GM18870 (cell line): ENCODE data around the gene IGFL2.
"Not testable (repeated sequence)": the region's sequence is repeated elsewhere in the genome, so short reads cannot be mapped to it uniquely, and the experiment has no call there.

Experiments
- ATAC-seq: cut with Tn5 transposase; IDR thresholded peaks from one replicate; pipeline ENCODE4 v1.9.1; 2021; ENCODE audit warnings: moderate library complexity; ENCODE audit not compliant: unreplicated experiment

Gene IGFL2

GRCh38 chr19:46186717-46187101 is 38.7 kb downstream of the IGFL2 start:
- no peak for ATAC-seq

DNA sequence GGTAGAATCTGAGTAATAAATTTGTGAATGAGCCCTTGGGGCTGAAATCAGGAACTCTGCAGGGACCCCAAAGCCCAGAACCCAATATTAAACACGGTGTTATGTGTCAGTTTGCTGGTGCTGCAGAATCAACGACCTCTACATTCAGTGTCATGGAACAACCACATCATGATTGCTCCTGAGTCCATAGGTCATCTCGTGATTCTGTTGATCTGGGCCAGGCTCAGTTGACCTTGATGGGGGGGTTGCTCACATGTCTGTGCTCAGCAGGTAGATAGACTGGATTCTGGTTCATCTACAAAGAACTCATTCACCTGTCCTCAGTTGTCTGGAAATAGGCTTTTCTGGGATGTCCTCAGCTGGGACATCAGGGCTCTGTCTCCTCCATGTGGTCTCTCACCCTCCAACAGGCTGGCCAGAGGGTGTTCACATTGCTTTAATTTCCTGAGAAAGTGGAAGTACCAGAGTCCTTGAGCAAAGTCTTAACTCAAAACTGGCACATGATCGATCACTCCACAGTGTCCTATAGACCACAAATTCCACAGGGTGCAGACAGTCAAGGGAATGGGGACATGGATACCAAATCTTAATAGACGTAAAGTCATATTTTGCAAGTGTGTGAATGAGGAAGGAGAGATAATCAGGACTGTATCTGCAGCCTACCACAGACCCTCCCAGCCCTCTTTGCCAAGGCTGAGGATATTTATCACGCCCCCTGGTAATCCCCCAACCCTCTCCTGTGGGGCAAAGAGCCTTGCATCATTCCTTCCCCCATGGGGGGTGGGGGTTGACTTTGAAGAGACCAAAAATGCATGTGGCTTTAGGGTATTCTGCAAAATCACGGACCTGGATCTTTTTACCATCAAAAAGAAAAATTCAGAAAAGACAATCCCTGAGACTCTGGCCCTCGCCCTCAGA is 42.2 kb downstream of the IGFL2 start:
- no peak for ATAC-seq

- ATAC-seq = no peak
These were observed 43.3 kb downstream of the IGFL2 start for GRCh38 chr19:46191356-46191755.

DNA sequence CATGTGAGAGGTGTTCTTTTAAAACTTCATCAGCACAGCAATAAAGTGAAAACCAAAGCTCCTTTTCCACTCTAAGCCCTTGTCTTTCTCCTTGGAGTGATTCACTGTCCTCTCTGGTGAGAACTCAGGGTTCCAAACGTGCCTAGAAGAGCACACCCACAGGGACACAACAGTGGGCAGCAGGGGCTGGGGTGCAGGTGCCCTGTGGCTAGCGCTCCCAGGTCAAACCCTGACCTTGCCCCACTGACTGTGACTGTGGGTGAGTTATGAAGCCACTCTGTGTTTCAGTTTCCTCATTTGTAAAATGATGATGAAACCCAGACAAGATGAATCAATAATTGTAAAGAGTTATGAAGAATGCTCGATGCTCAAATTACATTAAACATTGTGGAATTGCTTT is 43.9 kb downstream of the IGFL2 start:
- ATAC-seq = no peak

- not testable (repeated sequence) for ATAC-seq
These were observed 44.6 kb downstream of the IGFL2 start for GRCh38 chr19:46192626-46192991.

GRCh38 chr19:46192992-46193650 is 45.1 kb downstream of the IGFL2 start:
- no peak for ATAC-seq

GRCh38 chr19:46193678-46194077 is 45.6 kb downstream of the IGFL2 start:
- no peak for ATAC-seq

DNA sequence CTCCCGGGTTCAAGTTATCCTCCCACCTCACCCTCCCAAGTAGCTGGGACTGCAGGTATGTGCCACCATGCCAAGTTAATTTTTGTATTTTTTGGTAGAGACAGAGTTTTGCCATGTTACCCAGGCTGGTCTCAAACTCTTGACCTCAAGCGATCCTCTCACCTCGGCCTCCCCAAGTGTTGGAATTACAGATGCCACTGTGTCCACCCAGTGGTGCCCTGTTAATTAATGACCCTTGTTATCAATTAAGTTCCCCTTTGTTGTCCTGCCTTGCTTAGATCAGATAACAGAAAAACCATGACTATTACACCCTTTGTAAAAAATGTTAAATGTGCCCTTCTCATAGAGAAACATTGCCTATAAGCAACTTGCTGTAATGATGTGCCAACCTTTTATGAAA is 47.1 kb downstream of the IGFL2 start:
- no peak for ATAC-seq

- not testable (repeated sequence) for ATAC-seq
These were observed 47.9 kb downstream of the IGFL2 start for GRCh38 chr19:46195919-46196318.

- ATAC-seq = no peak
These were observed 48.5 kb downstream of the IGFL2 start for GRCh38 chr19:46196410-46197124.

- ATAC-seq = no peak
These were observed 49.5 kb downstream of the IGFL2 start for GRCh38 chr19:46197314-46198070.

DNA sequence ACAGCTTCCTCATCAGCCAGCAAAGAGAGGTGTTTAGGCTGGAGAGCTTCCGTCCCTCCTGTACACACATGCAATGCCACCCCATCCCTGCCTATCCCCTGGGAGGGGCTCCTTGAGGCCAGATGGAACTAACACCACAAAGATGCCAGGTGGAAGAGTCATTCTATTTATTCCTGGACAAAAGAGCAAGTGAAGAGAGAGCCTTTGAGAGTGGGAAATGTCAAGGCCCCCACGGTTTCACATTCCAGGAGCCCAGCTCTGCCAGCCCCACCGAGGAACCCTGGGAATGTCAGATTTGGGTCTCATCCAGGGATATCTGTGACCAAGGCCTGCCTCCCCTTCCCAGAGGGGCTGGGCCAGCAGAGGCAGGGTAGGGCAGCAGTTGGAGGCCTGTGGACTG is 50.7 kb downstream of the IGFL2 start:
- ATAC-seq = no peak

DNA sequence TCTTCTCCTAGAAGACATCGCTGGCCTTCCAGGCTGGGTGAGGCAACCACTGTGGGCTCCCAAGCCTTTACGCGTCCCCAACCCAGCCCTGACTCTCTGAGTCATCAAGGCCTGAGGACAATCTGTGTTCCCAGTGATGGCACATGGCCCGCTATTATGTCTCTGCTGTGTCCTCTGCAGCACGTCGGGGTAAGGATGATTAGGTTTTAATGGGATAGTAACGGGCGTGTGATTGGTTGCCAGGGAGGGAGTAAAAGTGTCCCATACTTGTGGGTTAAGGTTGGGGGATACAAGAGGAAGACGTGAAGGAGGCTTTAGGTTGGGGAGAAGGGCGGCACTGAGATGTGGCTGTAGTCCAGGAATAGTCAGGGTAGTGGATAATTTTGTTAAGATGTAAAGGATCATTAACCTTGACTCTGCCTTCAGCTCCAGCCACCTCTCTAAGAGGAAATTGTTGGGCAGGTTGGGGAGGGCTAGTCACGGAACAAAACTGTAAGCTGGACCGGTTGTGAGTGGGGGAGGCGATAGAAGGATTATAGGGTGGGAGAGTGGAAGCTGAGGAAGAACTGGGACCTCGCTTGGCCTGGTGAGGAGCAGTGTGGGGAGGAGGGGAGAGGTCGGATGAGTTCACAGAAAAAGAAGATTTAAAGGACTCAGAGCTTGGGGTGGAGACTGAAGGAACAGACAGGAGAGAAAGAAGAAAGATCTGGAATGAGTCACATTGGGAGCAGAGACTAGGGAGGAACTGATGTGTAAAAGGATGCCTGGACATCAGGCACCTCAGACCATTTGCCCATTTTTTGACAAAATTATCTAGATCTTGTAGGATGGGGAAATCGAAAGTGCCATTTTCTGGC is 53.6 kb downstream of the IGFL2 start:
- no peak for ATAC-seq

DNA sequence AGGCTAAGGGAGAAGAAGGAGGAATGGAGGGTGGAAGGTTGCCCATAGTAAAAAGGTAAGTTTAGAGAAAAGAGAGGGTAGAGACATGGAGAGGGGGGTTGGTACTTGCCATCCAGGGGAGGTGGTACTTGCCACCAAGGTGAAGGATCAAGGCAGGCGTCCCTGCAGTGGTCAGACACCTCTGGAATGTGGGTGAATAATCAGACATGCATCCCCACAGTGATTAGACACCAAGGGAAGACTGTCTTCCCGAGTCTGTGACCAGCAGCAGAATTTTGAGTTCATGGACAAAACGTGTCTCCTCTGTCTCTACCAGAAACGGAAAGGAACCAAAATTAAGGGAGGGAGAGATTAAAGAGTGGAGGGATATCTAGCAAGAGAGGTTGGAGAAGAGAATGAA is 54.4 kb downstream of the IGFL2 start:
- ATAC-seq = no peak

DNA sequence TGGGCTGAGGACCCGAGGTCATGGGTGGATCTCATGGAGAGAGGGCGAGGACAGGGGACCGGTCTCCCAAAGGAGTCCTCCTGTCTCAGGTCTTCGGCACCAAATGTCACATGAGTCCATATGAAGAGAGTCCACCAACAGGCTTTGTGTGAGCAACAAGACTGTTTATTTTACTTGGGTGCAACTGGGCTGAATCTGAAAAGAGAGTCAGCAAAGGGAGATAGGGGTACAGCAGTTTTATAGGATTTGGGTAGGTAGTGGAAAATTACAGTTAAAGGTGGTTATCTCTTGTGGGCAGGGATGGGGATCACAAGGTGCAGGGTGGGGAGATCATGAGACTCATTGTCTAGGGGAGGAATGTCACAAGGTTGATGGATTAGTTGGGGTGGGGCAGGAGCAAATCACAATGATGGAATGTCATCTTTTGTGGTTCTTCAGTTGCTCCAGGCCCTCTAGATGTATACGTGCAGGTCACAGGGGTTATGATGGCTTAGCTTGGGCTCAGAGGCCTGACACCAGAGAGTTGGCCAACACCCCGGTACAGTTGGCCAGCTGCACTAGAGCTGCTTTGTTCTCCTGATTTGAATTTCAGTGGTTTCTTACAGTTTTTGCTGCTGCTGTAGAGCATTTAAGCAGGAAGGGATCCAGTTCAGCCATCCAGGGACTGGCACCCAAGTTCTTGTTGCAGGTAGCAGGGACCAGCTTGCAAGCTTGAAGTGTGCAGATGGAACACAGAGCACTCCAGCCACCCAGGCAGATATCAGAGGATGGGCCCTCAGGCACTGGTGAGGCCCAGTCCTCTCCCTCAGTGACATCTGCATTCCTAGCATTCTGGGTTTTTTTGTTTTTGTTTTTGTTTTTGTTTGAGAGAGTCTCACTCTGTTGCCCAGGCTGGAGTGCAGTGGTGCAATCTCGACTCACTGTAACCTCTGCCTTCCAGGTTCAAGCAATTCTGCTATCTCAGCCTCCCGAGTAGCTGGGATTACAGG is 55.1 kb downstream of the IGFL2 start:
- no peak for ATAC-seq

DNA sequence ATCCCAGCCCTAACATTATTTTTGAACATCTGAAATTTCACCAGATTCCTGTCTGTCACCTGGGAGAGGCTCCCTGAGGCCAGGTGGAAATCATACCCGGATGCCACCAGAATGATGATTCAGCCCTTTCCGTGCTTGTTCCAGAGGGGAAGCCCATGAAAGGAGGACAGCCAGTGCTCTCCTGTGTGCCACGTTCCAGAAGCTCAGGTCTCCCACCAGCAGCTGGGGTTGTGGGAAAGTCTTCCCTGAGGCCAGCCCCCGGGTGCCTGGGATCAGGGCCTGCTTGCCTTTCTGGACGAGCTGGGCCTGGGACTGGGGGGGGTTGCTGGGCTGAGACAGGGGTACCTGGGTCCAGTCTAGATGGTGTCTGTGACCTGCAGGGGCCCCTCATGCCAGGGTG is 56.0 kb downstream of the IGFL2 start:
- ATAC-seq = no peak

DNA sequence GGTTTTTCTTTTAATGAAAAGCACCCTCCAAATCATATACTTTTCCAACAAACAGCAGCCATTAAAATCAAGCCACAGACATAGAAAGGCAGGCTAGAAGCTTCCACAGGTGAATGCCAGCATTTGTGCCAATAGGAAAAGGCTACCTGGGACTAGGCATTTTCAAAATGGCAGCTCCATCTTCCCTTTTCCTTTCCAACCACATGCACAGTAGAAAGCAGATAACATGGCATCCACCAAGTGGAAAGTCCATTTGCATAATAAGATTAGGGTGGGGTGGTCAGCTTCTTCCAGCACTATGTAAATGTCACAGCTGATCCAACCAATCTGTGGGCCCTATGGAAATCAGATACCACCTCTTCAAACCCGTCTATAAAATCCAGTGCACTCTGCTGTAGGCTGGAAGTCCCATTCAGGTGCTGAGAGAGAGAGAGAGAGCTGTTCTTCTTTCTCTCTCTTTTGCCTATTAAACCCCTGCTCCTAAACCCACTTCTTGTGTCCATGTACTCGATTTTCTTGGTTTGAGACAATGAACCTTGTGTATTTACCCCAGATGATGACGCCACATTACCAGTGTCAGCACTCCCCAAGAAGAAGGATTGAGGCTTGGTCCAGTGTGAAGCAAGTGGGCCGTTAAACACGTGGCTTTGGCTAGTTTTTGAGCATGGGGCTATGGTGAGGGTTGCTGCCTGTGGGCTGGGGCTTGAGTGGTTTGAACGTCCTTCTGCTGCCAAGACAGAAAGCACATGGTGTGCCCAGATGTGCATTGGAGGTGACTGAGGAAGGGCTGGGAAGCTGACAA is 57.3 kb downstream of the IGFL2 start:
- ATAC-seq = no peak

- ATAC-seq = no peak
These were observed 58.1 kb downstream of the IGFL2 start for GRCh38 chr19:46206176-46206575.
